B cell (primary cell): ENCODE data around the gene PTPRM. TPM values are rescaled to one million over a fixed set of nuclear protein-coding genes. Genes with fewer than 3 reads are reported as not detected.

Experiments used
- ATAC-seq: fragments of 200-7000 bp; cut with Tn5 transposase; one replicate; pipeline ENCODE4 v1.10.0; 2021; ENCODE audit warnings: low read depth, mild to moderate bottlenecking, moderate number of reproducible peaks, moderate library complexity
- CTCF ChIA-PET: fragments of 350-600 bp; sonication (Branson Sonifier 250); formaldehyde crosslinking; loops from one replicate; lab custom pipeline; 2021; ENCODE audit warnings: antibody characterized with exemption, inconsistent platforms; lab: Charles Lee
- POLR2A ChIA-PET: fragments of 350-600 bp; sonication (Branson Sonifier 250); formaldehyde crosslinking; loops from one replicate; lab custom pipeline; 2021; ENCODE audit warnings: antibody characterized with exemption; lab: Charles Lee
- DNase-seq: peaks from one replicate; pipeline ENCODE4 v3.0.0; 2013
- H2AFZ ChIP-seq: 2 replicates; pipeline ENCODE4 v1.6.1; 2012; ENCODE audit warnings: mild to moderate bottlenecking, low read depth, low read length; ENCODE audit not compliant: insufficient read depth, poor library complexity, severe bottlenecking
- H3K27ac ChIP-seq, 2 donors: 1 replicate in 1 of 2; 2 replicates in 1 of 2; pipeline ENCODE4 v1.5.1; 2012 to 2013; ENCODE audit warnings: low read length in 2 of 2, mild to moderate bottlenecking in 2 of 2, moderate library complexity in 1 of 2
- H3K27me3 ChIP-seq, 4 experiments: fragments of 200-600 bp in 1 of 4; sonication (generic) in 1 of 4; replicated peaks in 1 of 4; 1 replicate in 2 of 4; 2 replicates in 2 of 4; pipeline versions ENCODE4 v1.6.1 to v1.7.0; 2013 to 2016; ENCODE audit warnings: low read length in 3 of 4, mild to moderate bottlenecking in 2 of 4, mixed read lengths in 1 of 4, moderate library complexity in 1 of 4; ENCODE audit not compliant: insufficient read depth in 4 of 4, control insufficient read depth in 3 of 4; ENCODE audit errors: control extremely low read depth in 1 of 4
- H3K36me3 ChIP-seq, 2 experiments: replicated peaks in 1 of 2; 1 replicate in 1 of 2; 2 replicates in 1 of 2; pipeline versions ENCODE4 v1.6.1 to v1.7.1; 2013; ENCODE audit warnings: low read length in 1 of 2; ENCODE audit not compliant: insufficient read depth in 2 of 2, control insufficient read depth in 1 of 2; ENCODE audit errors: control extremely low read depth in 1 of 2, extremely low read depth in 1 of 2
- H3K4me1 ChIP-seq, 2 donors: fragments of 200-600 bp in 1 of 2; sonication (generic) in 1 of 2; 1 replicate in 1 of 2; 2 replicates in 1 of 2; pipeline versions ENCODE4 v1.5.1 to v1.6.1; 2013 to 2017; ENCODE audit warnings: low read length in 2 of 2; ENCODE audit not compliant: control insufficient read depth in 2 of 2, insufficient read depth in 2 of 2
- H3K4me2 ChIP-seq: replicated peaks from 2 replicates; pipeline ENCODE3; 2012; ENCODE audit warnings: mild to moderate bottlenecking, low read depth, low read length; ENCODE audit not compliant: poor library complexity, severe bottlenecking
- H3K4me3 ChIP-seq, 5 experiments: fragments of 200-600 bp in 1 of 5; sonication (generic) in 1 of 5; 1 replicate in 3 of 5; 2 replicates in 2 of 5; pipeline versions ENCODE4 v1.5.1 to v1.7.0; 2011 to 2016; ENCODE audit warnings: low read length in 4 of 5, mild to moderate bottlenecking in 4 of 5, low read depth in 2 of 5, control low read depth in 1 of 5, moderate library complexity in 1 of 5; ENCODE audit not compliant: insufficient read depth in 1 of 5; ENCODE audit errors: control extremely low read depth in 1 of 5, extremely low read depth in 1 of 5
- H3K79me2 ChIP-seq: fragments of 200-600 bp; sonication (generic); one replicate; pipeline ENCODE4 v1.6.0; 2016; ENCODE audit warnings: low read length; ENCODE audit not compliant: control insufficient read depth, insufficient read depth
- H3K9ac ChIP-seq: fragments of 200-600 bp; sonication (generic); 2 replicates; pipeline ENCODE4 v1.6.1; 2017; ENCODE audit warnings: mild to moderate bottlenecking, low read length, moderate library complexity
- H3K9me3 ChIP-seq, 3 donors: one replicate each; pipeline versions ENCODE4 v1.6.1 to v1.7.1; 2013; ENCODE audit warnings: low read length in 2 of 3; ENCODE audit not compliant: control insufficient read depth in 2 of 3, insufficient read depth in 1 of 3; ENCODE audit errors: control extremely low read depth in 1 of 3
- H4K20me1 ChIP-seq: 2 replicates; pipeline ENCODE4 v1.6.0; 2012; ENCODE audit warnings: mild to moderate bottlenecking, low read length; ENCODE audit not compliant: insufficient read depth, control insufficient read depth, poor library complexity, severe bottlenecking
- H3K27ac Mint-ChIP-seq: one replicate; pipeline ENCODE4 v1.8.0; 2021; ENCODE audit warnings: mixed read lengths
- H3K27me3 Mint-ChIP-seq: one replicate; pipeline ENCODE4 v1.8.0; 2021; ENCODE audit warnings: mixed read lengths
- H3K4me1 Mint-ChIP-seq: one replicate; pipeline ENCODE4 v1.8.0; 2021; ENCODE audit warnings: mixed read lengths
- H3K4me3 Mint-ChIP-seq: one replicate; pipeline ENCODE4 v1.8.0; 2021; ENCODE audit warnings: mixed read lengths
- H3K9me3 Mint-ChIP-seq: one replicate; pipeline ENCODE4 v1.8.0; 2022; ENCODE audit warnings: mixed read lengths; ENCODE audit not compliant: insufficient read depth
- EZH2 ChIP-seq: IDR thresholded peaks from 2 replicates; pipeline ENCODE4 v1.6.1; 2012; ENCODE audit warnings: borderline replicate concordance, low read depth, mild to moderate bottlenecking, moderate library complexity, low read length; ENCODE audit not compliant: insufficient read depth, poor library complexity, severe bottlenecking
- WGBS: methylation state at CpG from one replicate; pipeline ENCODE4 v1.1.5; 2013; ENCODE audit warnings: missing lambda C conversion rate; ENCODE audit not compliant: insufficient coverage; 5-methylcytosine and 5-hydroxymethylcytosine counted together
- intact Hi-C: fragments of 100-400 bp; cut with micrococcal nuclease; formaldehyde crosslinking; loops from one replicate; pipeline ENCODE4 v1.10.0; 2022
- polyA plus RNA-seq: library from polyadenylated mRNA; depleted of rRNA; stranded (reverse); fragments of >200 nt; gene quantifications from 2 replicates; pipeline ENCODE4 v1.2.3, GENCODE V29; 2012
- total RNA-seq, 2 donors: library from RNA; stranded (reverse); fragments of 120-200 nt in 1 of 2; gene quantifications; 1 replicate in 1 of 2; 2 replicates in 1 of 2; pipeline versions ENCODE4 v1.2.3 to v1.2.4, GENCODE V29; 2013 to 2022
- TF ChIP-seq, protein P1 (sequence below): fragments of 200-600 bp; IDR thresholded peaks from one replicate; pipeline ENCODE4 v1.8.0; 2022; ENCODE audit warnings: antibody characterized with exemption, mild to moderate bottlenecking

Gene PTPRM
- total and polyA plus RNA-seq, 2 donors (not counting 1 experiment from before 2014, with no cell fraction given), result 0.20 to 0.89 TPM

DNA sequence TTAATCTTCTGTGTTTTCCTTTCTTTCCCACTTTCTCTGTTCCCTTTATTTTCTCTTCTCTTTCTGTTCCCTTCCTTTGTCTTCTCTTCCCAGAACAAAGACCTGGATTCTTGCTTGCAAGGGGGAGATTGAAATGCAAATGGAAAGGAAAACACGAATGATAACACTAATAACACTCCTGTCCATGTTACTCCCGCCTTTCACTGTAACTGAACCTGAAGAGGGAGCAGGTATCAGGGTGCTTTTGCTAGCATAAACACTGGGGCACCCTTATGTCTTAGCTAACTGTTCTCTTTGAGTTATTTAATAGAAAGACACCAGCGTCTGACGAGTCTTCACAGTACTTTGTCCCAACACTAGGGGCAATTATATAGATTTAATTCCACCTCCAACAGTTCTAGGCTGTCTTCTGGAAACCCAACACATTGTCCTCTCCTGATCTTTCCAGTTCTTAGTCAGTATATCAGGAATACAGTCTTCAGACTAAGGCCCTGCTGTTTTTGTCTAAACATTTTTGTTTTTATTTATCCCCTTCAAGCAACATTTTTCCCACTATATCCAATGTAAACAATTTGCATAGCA, 99.2 kb downstream of the PTPRM start:
- no peaks in the 10 kb centered on the region for H3K4me1 Mint-ChIP-seq
- H3K4me3 Mint-ChIP-seq, result no peak overlapping the region
- H3K79me2 ChIP-seq, result no peaks in the 10 kb centered on the region
- no peak overlapping the region for H3K4me3 ChIP-seq
- no peak overlapping the region for H3K9ac ChIP-seq
- H4K20me1 ChIP-seq, result no peaks in the 10 kb centered on the region
- no peak for TF ChIP-seq EZH2
- TF ChIP-seq, protein P1, sequence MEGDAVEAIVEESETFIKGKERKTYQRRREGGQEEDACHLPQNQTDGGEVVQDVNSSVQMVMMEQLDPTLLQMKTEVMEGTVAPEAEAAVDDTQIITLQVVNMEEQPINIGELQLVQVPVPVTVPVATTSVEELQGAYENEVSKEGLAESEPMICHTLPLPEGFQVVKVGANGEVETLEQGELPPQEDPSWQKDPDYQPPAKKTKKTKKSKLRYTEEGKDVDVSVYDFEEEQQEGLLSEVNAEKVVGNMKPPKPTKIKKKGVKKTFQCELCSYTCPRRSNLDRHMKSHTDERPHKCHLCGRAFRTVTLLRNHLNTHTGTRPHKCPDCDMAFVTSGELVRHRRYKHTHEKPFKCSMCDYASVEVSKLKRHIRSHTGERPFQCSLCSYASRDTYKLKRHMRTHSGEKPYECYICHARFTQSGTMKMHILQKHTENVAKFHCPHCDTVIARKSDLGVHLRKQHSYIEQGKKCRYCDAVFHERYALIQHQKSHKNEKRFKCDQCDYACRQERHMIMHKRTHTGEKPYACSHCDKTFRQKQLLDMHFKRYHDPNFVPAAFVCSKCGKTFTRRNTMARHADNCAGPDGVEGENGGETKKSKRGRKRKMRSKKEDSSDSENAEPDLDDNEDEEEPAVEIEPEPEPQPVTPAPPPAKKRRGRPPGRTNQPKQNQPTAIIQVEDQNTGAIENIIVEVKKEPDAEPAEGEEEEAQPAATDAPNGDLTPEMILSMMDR, result no peak
- no peak overlapping the region for H3K27ac ChIP-seq
- ATAC-seq (no peak), DNase-seq (no peak)
- H3K27me3 Mint-ChIP-seq, result no peaks in the 10 kb centered on the region
- no peak overlapping the region for H2AFZ ChIP-seq
- intact Hi-C loops, result no loop called here
- ChIA-PET POLR2A (no interaction called here), CTCF (no interaction called here)
- H3K9me3 Mint-ChIP-seq, result peaks cover 2% of the 10 kb centered on the region
- WGBS, result no CpG with 5 or more reads among the region's 4 CpGs
- no peak overlapping the region for H3K4me2 ChIP-seq
- H3K9me3 ChIP-seq, result peaks cover 0 to 5% (median 0%) of the 10 kb centered on the region in 3 donors
- H3K27ac Mint-ChIP-seq, result no peak overlapping the region
- no peaks in the 10 kb centered on the region for H3K36me3 ChIP-seq
- H3K4me1 ChIP-seq, result no peaks in the 10 kb centered on the region
- no peaks in the 10 kb centered on the region for H3K27me3 ChIP-seq

DNA sequence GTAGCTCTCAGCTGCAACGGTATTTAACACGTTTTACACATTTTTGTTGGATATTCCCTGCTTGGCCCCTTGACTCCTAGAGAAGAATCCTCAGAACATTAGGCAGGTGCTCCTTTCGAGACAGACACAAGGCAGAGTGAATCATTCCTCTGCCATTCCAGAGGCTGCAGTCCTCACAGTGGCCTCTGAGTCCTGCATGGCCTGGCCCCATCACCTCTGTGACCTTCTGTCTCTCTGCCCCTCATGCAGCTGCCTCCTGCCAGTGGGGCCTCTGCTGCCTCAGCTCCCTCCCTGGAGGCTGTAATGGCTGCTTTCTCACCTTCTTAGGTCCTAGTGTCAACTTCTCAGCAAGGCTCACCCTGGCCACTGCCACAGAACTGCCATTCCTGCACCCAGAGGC, 101.3 kb downstream of the PTPRM start:
- Histone ChIP-seq H3K36me3 (no peaks in the 10 kb centered on the region), H3K9ac (no peak overlapping the region), H3K4me2 (no peak overlapping the region), H2AFZ (no peak overlapping the region), H3K27me3 (no peaks in the 10 kb centered on the region), H3K4me1 (no peaks in the 10 kb centered on the region), H3K9me3 (peaks cover 0 to 5% (median 0%) of the 10 kb centered on the region in 3 donors), H4K20me1 (no peaks in the 10 kb centered on the region), H3K27ac (no peak overlapping the region), H3K4me3 (no peak overlapping the region), H3K79me2 (no peaks in the 10 kb centered on the region)
- H3K27me3 Mint-ChIP-seq, result no peaks in the 10 kb centered on the region
- H3K9me3 Mint-ChIP-seq, result peaks cover 2% of the 10 kb centered on the region
- DNase-seq (no peak), ATAC-seq (no peak)
- TF ChIP-seq, protein P1, result no peak
- no peak for TF ChIP-seq EZH2
- ChIA-PET POLR2A (no interaction called here), CTCF (no interaction called here)
- 85% methylated on average over 3 of the region's 3 CpGs for WGBS
- intact Hi-C loops, result no loop called here
- H3K4me1 Mint-ChIP-seq, result no peaks in the 10 kb centered on the region
- no peak overlapping the region for H3K4me3 Mint-ChIP-seq
- no peak overlapping the region for H3K27ac Mint-ChIP-seq
